Measurements from ENCODE around the gene PSG1.
"Not testable (repeated sequence)": the region's sequence is repeated elsewhere in the genome, so short reads cannot be mapped to it uniquely, and the experiment has no call there.

Gene PSG1

GRCh38 chr19:42821306-42821977 is 58.1 kb downstream of the PSG1 start:
- DNase-seq (ENCODE audit: low read depth), result not testable (repeated sequence)

- DNase-seq (ENCODE audit: low read depth), result peak; percentile 64
These were observed 59.4 kb downstream of the PSG1 start for GRCh38 chr19:42819960-42820650.

- no peak for DNase-seq (ENCODE audit: low read depth)
These were observed 62.6 kb downstream of the PSG1 start for GRCh38 chr19:42816894-42817293.
